ENCODE results near the gene TINAGL1.

TINAGL1 gene, protein sequence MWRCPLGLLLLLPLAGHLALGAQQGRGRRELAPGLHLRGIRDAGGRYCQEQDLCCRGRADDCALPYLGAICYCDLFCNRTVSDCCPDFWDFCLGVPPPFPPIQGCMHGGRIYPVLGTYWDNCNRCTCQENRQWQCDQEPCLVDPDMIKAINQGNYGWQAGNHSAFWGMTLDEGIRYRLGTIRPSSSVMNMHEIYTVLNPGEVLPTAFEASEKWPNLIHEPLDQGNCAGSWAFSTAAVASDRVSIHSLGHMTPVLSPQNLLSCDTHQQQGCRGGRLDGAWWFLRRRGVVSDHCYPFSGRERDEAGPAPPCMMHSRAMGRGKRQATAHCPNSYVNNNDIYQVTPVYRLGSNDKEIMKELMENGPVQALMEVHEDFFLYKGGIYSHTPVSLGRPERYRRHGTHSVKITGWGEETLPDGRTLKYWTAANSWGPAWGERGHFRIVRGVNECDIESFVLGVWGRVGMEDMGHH

DNA sequence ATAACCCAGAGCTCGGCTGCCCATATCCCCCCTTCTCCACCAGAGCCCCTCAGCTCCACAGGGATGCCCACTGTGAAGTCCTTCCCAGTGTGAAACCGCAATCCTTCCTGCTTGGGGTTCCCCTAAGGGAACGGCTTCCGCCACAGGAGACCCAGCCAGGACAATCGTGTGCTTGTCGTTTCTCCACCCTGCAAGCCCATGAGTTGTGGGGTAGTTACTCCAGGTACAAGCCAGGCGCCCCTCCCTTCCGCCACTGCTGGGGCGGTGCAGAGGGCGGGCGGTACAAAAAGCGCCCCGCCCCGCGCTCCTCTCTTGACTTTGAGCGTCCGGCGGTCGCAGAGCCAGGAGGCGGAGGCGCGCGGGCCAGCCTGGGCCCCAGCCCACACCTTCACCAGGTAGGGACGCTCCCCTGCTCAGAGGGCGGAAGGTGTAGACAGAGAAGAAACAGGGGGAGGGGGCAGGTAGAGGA is at the start of gene TINAGL1:
TINAGL1 (plus strand) TSS at position 315 of the 469 bp plus-strand sequence. CDS start 634 bp downstream, outside the sequence.
- H3K79me2 ChIP-seq (ENCODE audit: insufficient read depth, low read length), result no peaks in the 10 kb centered on the region
- no peak within 1 kb of the TSS for H3K4me2 ChIP-seq (ENCODE audit: low read depth, low read length, poor library complexity, severe bottlenecking)
- no peak within 1 kb of the TSS for H3K4me3 ChIP-seq (ENCODE audit: insufficient read depth, low read length, poor library complexity, severe bottlenecking)
- no peaks in the 10 kb centered on the region for H3K27me3 ChIP-seq (ENCODE audit: low read length)
- no peaks in the 10 kb centered on the region for H3F3A ChIP-seq (ENCODE audit: insufficient read depth)
- no peaks in the 10 kb centered on the region for H3K36me3 ChIP-seq (ENCODE audit: low read length)
- no peak within 1 kb of the TSS for H3K9ac ChIP-seq (ENCODE audit: low read length)
- H2AFZ ChIP-seq (ENCODE audit: low read depth, low read length, severe bottlenecking), result no peak within 1 kb of the TSS
- no peaks in the 10 kb centered on the region for H3K9me3 ChIP-seq (ENCODE audit: insufficient read depth, low read length)
- TF ChIP-seq, protein P1, sequence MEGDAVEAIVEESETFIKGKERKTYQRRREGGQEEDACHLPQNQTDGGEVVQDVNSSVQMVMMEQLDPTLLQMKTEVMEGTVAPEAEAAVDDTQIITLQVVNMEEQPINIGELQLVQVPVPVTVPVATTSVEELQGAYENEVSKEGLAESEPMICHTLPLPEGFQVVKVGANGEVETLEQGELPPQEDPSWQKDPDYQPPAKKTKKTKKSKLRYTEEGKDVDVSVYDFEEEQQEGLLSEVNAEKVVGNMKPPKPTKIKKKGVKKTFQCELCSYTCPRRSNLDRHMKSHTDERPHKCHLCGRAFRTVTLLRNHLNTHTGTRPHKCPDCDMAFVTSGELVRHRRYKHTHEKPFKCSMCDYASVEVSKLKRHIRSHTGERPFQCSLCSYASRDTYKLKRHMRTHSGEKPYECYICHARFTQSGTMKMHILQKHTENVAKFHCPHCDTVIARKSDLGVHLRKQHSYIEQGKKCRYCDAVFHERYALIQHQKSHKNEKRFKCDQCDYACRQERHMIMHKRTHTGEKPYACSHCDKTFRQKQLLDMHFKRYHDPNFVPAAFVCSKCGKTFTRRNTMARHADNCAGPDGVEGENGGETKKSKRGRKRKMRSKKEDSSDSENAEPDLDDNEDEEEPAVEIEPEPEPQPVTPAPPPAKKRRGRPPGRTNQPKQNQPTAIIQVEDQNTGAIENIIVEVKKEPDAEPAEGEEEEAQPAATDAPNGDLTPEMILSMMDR (IDR thresholded peaks at IDR 0.05; ENCODE audit: insufficient read depth, low read length, poor library complexity, severe bottlenecking), result no peak
- TF ChIP-seq EZH2phosphoT487 (conservative IDR thresholded peaks at IDR 0.05; ENCODE audit: low read length), result no peak
- no peaks in the 10 kb centered on the region for H4K20me1 ChIP-seq (ENCODE audit: low read depth, low read length)
- no peaks in the 10 kb centered on the region for H3K9me2 ChIP-seq (replicated peaks; ENCODE audit: insufficient read depth, low read length)
- H3K27ac ChIP-seq (ENCODE audit: low read depth, low read length), result no peak within 1 kb of the TSS

DNA sequence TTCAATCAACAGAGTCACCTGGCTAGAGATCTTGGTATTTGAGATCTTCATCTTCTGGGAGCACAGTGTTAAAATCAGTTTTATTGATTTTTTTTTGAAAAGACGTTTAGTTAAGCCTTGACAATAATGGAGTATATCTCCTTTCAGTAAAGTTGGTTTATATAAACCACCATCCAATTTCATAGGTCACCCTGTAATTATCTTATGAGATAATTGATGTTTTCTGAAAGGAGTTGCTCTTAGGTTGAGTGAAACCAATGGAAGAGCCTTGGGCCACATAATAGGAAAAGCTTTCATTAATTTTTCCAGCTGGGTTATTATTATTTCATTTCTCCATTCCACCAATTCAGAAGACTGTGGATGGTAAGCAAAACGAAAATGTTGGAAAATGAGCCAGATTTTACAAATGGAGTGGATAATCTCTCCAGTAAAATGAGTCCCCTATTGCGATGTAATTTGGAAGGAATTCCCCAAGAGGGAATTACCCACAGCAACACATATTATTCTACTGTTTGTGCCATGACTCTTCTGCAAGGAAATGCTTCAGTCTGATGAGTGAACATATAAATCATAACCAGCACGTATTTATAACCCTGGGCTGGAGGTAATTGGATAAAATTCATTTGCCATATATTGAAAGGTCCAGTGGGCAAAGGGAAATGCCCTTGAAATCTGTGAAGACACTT is 46.2 kb upstream of the TINAGL1 start:
- H3K36me3 ChIP-seq (ENCODE audit: low read length), result no peaks in the 10 kb centered on the region
- H3K4me2 ChIP-seq (ENCODE audit: low read depth, low read length, poor library complexity, severe bottlenecking), result no peak overlapping the region
- H2AFZ ChIP-seq (ENCODE audit: low read depth, low read length, severe bottlenecking), result no peak overlapping the region
- H3K9me3 ChIP-seq (ENCODE audit: insufficient read depth, low read length), result no peaks in the 10 kb centered on the region
- H3K4me3 ChIP-seq (ENCODE audit: insufficient read depth, low read length, poor library complexity, severe bottlenecking), result no peak overlapping the region
- H3K79me2 ChIP-seq (ENCODE audit: insufficient read depth, low read length), result no peaks in the 10 kb centered on the region
- H3F3A ChIP-seq (ENCODE audit: insufficient read depth), result no peaks in the 10 kb centered on the region
- TF ChIP-seq EZH2phosphoT487 (conservative IDR thresholded peaks at IDR 0.05; ENCODE audit: low read length), result no peak
- TF ChIP-seq, protein P1 (IDR thresholded peaks at IDR 0.05; ENCODE audit: insufficient read depth, low read length, poor library complexity, severe bottlenecking), result no peak
- 0 out of 2 replicates have a peak, but pooled peaks cover 4% of the 10 kb centered on the region for H3K27me3 ChIP-seq (ENCODE audit: low read length)
- H3K9me2 ChIP-seq (replicated peaks; ENCODE audit: insufficient read depth, low read length), result no peaks in the 10 kb centered on the region
- H3K27ac ChIP-seq (ENCODE audit: low read depth, low read length), result no peak overlapping the region
- no peak overlapping the region for H3K9ac ChIP-seq (ENCODE audit: low read length)
- no peaks in the 10 kb centered on the region for H4K20me1 ChIP-seq (ENCODE audit: low read depth, low read length)

- H3K9me2 ChIP-seq (replicated peaks; ENCODE audit: insufficient read depth, low read length), result no peaks in the 10 kb centered on the region
- TF ChIP-seq, protein P1 (IDR thresholded peaks at IDR 0.05; ENCODE audit: insufficient read depth, low read length, poor library complexity, severe bottlenecking), result no peak
- TF ChIP-seq EZH2phosphoT487 (conservative IDR thresholded peaks at IDR 0.05; ENCODE audit: low read length), result no peak
- 0 out of 2 replicates have a peak, but pooled peaks cover 4% of the 10 kb centered on the region for H3K27me3 ChIP-seq (ENCODE audit: low read length)
- no peak overlapping the region for H3K27ac ChIP-seq (ENCODE audit: low read depth, low read length)
- no peaks in the 10 kb centered on the region for H3K9me3 ChIP-seq (ENCODE audit: insufficient read depth, low read length)
- H3K4me3 ChIP-seq (ENCODE audit: insufficient read depth, low read length, poor library complexity, severe bottlenecking), result no peak overlapping the region
- no peaks in the 10 kb centered on the region for H3K79me2 ChIP-seq (ENCODE audit: insufficient read depth, low read length)
- no peaks in the 10 kb centered on the region for H3F3A ChIP-seq (ENCODE audit: insufficient read depth)
- H3K9ac ChIP-seq (ENCODE audit: low read length), result no peak overlapping the region
- no peak overlapping the region for H3K4me2 ChIP-seq (ENCODE audit: low read depth, low read length, poor library complexity, severe bottlenecking)
- H3K36me3 ChIP-seq (ENCODE audit: low read length), result no peaks in the 10 kb centered on the region
- no peak overlapping the region for H2AFZ ChIP-seq (ENCODE audit: low read depth, low read length, severe bottlenecking)
- no peaks in the 10 kb centered on the region for H4K20me1 ChIP-seq (ENCODE audit: low read depth, low read length)
Observed at GRCh38 chr1:31531177-31531999, 44.9 kb upstream of the TINAGL1 start.
